HG02973 (cell line): Measurements from ENCODE around the gene KRT12.
"Not testable (repeated sequence)": the region's sequence is repeated elsewhere in the genome, so short reads cannot be mapped to it uniquely, and the experiment has no call there.

ENCODE experiments used
- ATAC-seq: cut with Tn5 transposase; IDR thresholded peaks from one replicate; pipeline ENCODE4 v1.9.1; 2021; ENCODE audit warnings: moderate library complexity; ENCODE audit not compliant: unreplicated experiment

KRT12 gene

GRCh38 chr17:40884708-40885512 is 17.9 kb upstream of the KRT12 start, which contains the start of gene KRT20:
TSS of gene KRT20 (minus strand) at chr17:40885242. CDS start at chr17:40885185, 57 bp downstream.
- no peak for ATAC-seq

DNA sequence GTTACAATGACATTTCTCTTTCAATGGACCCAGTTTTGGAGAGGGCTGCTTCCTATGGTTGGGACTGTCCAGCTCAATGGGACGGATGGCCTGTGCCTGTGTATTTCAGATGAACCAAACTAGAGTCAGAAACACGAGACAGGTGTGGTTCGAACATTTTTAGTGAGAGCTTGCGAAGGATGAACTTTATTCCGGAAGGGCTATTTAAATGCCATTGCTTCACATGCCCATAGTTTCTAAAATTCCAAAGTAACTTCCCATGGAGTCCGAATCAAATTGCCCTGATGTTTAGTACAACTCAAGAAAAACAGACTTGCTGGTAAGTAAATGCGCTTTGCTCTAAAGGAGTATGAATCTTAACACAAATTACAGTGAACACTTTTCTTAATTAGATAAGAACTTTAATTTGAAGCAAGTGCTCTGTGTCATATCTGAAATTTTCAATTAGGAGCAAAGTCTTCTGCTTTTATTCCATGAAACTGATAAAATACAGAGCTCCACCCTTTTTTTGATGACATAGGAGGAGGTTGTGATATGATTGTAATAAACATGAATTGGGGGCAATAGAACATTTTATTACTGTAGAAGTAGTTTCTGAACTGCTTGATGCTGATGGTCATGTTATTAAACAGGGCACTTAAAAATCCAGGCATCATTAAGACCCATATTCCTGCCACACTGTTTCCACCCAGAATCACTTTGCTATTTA is 16.8 kb upstream of the KRT12 start:
- ATAC-seq, result no peak

- ATAC-seq, result no peak
These were observed 16.0 kb upstream of the KRT12 start for GRCh38 chr17:40883031-40883430.

DNA sequence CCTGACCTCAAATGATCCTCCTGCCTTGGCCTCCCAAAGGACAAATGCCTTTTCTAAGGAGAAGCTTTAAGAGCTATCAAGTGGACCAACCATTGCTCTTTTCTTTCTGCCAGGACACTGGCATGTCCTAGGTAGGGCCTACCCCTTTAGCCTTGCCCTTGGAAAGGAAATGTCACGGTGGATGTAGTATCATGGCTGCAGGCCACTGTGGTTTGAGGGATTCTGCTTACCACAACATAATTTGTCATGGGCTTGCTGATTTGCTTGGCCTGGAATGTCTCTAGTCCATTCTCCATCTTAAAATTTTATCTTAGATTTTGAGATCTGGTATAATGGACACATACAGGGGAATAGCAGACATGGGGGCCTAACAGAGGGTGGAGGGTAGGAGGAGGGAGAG is 12.0 kb upstream of the KRT12 start:
- ATAC-seq, result no peak

DNA sequence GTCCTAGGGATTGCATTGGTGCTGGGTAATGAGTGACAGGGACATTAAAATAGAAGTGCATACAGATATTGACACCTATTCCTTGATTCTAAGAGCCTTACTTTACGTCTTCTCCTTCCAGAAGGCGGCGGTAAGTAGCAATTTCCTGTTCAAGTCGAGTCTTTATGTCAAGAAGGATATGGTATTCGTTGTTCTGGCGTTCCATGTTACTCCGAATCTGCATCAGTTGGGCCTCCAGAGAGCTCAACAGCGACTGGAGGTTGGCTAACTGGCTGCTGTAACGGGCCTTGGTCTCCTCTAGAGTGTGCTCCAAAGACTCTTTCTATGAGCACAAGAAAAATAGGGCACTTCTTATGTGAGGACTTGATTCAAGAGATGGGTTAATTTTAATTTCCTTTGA is 11.0 kb upstream of the KRT12 start:
- no peak for ATAC-seq

DNA sequence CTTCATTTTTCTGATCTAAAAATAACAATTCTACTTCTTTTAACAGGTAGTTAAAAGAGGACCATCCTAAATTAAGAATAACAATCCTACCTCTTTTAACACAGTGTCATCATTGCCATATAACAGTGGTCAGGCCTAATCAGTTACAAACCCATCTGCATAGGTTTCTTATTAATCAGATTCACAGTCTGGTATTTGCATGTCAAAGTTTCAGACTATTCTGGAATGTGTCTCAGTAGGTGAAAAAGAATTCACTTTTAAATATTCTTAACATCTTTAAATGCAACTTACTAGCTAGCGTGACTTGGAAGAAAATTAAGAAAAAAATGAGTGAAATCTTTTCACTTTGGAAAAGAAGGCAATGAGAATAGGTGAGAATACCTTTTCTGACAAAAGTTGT is 6.8 kb upstream of the KRT12 start:
- no peak for ATAC-seq

GRCh38 chr17:40873255-40873654 is 6.2 kb upstream of the KRT12 start:
- no peak for ATAC-seq

DNA sequence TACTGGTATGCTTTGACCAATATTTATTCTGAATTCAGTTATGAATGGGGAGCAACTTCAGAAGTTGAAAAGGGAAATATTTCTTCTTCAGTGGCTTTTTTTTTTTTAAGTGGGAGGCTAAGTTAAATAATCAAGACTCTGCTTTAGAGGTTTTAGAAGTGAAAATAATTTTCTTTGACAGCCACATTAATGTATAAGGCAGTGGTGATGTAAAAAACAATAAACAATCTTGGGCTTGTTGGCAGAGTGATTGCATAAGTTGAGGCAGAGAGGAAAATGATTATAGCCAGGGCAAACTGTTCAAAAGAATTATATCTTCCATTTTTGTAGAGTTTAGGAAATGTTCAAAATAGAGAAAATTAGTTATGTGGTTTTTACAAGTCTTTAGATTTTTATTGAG is 5.4 kb upstream of the KRT12 start:
- no peak for ATAC-seq

DNA sequence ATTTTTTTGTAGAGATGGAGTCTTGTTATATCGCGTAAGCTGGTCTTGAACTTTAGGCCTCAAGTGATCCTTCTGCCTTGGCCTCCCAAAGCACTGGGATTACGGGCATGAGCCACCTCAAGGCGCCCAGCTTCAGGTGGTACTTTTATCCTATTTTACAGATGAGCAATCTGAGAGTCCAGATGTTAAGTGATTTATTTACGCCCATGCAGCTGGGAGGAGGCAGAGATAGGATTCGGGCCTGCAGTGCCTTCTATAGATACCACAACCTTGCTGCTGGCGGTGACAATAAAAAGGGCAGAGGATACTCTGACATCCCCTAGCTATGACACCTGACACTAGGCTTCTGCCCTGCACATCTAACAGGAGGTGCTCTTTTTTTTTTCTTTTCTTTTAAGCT is 4.3 kb upstream of the KRT12 start:
- no peak for ATAC-seq

DNA sequence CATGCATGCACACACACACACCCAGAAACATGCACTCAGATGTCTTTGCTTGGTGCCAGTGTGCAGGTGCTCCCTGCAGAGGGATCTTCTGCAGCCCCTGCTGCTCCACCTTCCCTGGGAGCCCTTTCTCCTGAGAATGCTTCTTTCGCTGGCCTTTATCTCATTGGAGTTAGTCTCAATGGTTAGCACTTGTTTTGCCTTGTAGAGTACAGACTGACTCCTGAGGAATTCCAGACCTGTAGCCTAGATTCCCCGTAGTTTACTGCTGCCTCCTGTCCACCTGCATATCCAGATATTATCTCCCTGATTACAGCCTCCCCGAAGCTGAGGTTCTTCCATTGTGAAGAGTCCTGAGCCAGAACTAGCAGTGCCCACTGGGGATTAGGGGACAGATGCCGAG is 3.1 kb upstream of the KRT12 start:
- ATAC-seq, result no peak

DNA sequence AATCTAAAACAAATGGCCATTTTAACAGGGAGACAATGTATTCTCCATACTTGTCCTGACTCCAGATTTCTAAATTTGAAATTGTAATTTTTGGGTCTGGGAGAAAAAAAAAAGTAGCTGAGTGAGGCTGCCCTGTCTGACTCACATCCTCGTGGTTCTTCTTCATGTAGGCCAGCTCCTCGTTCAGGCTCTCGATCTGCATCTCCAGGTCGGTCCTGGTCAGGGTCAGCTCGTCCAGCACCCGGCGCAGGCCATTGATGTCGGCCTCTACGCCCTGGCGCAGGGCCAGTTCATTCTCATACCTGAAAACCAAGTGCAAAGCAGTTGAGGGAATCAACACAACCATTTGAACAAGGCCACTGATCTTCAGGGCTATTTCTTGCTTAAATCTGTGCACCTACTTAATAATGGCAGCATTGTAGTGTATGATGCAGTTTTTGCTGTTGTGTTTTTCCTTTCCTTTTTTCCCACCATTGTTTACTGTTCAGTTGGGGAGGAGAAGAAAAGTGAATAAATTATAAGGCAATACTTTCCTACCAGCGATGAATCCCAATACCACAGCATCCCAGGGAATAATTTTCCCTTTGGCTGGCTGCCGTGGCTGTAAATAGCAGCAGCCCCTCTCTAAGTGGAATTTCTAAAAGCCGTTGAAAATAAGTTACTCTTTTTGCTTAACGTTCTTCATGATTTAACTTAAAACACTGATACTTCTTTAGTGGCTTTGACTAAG is 2.2 kb downstream of the KRT12 start:
- no peak for ATAC-seq

DNA sequence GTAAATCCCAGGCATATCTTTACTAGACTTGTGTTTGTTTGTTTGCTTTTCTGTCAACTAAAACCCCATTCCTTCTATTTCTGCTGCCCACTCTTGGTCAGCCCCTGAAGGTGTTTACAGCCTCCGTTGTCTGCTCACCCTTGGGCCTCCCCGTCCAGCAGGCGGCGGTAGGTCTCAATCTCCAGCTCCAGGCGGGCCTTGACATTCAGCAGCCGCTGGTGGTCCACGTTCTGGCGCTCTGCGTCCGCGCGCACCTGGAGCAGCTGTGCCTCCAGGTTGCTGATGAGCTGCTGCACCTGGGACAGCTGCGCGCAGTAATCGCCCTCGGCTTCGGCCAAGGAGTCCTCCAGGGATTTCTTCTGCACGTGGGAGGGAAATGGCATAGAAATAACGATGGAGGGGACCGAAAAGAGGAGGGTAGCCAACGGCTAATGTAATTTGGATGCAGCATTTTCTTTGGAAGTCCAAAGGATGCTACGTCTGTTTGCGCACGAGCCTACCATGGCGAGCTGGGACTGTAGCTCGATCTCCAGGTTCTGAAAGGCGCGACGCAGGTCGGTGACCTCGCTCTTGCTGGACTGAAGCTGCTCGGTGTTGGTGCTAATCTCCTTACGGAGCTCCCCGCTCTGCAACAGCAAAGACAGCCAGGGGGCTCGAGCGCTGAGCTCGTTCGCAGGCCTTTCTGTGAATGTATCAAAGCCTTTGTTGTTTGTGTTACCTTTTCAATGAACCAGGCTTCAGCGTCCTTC is 3.9 kb downstream of the KRT12 start:
- no peak for ATAC-seq

DNA sequence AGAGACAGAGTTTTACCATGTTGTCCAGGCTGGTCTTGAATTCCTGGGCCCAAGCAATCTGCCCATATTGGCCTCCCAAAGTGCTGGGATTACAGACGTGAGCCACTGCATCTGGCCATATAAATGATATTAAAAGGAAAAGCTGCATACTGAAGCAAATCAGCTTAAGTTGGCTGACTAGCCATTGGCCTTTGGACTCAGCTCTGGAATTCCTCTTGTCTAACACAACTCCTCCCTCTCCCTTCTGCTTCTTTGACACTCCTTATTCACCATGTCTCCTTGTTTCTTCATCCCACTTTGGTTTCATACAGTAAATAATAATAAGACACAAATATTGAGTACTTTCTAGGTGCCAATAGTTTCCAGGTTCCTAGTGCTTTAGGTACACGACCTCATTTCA is 7.5 kb downstream of the KRT12 start:
- no peak for ATAC-seq

GRCh38 chr17:40858667-40859066 is 8.4 kb downstream of the KRT12 start:
- ATAC-seq, result not testable (repeated sequence)

- ATAC-seq, result no peak
These were observed 9.5 kb downstream of the KRT12 start for GRCh38 chr17:40857535-40857934.

- ATAC-seq, result no peak
These were observed 12.7 kb downstream of the KRT12 start for GRCh38 chr17:40854175-40854814.

DNA sequence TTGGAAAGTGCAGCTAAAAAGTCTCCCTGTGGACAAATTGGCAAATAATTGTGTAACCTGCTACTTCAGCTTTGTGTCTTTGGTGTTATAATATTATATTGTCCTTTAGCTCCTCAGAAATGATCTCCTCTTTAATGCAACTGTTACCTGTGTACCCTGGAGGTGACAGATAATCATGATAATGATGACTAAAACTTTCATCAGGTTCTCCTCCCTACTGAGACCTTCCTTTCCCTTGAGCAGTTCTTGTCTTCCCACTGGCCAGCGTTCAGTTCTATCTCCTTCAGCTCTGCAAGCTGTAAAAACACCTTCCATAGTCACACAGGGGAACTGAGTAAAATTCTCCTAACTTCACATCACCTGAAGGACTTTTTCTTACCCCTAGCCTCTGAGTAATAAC is 14.7 kb downstream of the KRT12 start:
- no peak for ATAC-seq

- no peak for ATAC-seq
These were observed 16.6 kb downstream of the KRT12 start for GRCh38 chr17:40850293-40850972.

DNA sequence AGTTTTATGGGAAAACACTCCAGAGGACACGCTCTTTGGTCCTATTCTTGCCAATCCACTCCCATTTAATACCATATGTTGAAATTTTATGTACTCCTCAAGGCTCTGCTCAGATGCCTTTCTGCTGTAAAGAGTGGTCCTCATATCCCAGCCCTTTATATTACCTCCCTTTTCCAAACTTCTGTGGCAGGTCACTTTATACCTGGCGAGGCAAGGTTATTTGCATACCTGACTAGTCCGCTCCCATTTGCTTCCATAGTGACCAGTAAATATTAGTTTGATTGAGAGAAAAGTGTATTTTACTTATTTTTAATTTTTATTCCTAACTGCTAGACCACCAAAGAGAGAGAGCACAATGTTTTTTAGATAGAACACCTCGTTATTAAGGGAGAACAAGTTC is 17.3 kb downstream of the KRT12 start:
- no peak for ATAC-seq
